SJCRH30 (cell line): ENCODE data around the gene MEI1. TPM values are rescaled to one million over a fixed set of nuclear protein-coding genes. Genes with fewer than 3 reads are reported as not detected.
"Not testable (repeated sequence)": the region's sequence is repeated elsewhere in the genome, so short reads cannot be mapped to it uniquely, and the experiment has no call there.

Experiments
- DNase-seq, 2 experiments: peaks; one replicate each; pipeline ENCODE4 v3.0.0-alpha.2; 2015 to 2020
- H3K27ac ChIP-seq: fragments of 250-450 bp; sonication (Bioruptor Pico); 2 replicates; pipeline ENCODE4 v1.5.1; 2020; ENCODE audit warnings: mild to moderate bottlenecking, moderate library complexity
- H3K27me3 ChIP-seq: fragments of 250-450 bp; sonication (Bioruptor Pico); 2 replicates; pipeline ENCODE4 v1.5.1; 2020; ENCODE audit warnings: mild to moderate bottlenecking, moderate library complexity
- H3K36me3 ChIP-seq: fragments of 250-450 bp; sonication (Bioruptor Pico); 2 replicates; pipeline ENCODE4 v1.5.1; 2020; ENCODE audit warnings: mild to moderate bottlenecking, moderate library complexity
- H3K4me1 ChIP-seq: fragments of 250-450 bp; sonication (Bioruptor Pico); 2 replicates; pipeline ENCODE4 v1.5.1; 2020; ENCODE audit warnings: mild to moderate bottlenecking, moderate library complexity
- H3K4me3 ChIP-seq: fragments of 250-450 bp; sonication (Bioruptor Pico); 2 replicates; pipeline ENCODE4 v1.5.1; 2020; ENCODE audit warnings: mild to moderate bottlenecking, moderate library complexity
- H3K9me3 ChIP-seq: fragments of 250-450 bp; sonication (Bioruptor Pico); replicated peaks from 2 replicates; pipeline ENCODE4 v1.5.1; 2020; ENCODE audit warnings: mild to moderate bottlenecking, moderate library complexity
- total RNA-seq: library from RNA; depleted of rRNA; stranded (reverse); fragments of >200 nt; shearing (Covaris generic); gene quantifications from 2 replicates; pipeline ENCODE4 v1.2.3, GENCODE V29; 2014

MEI1 gene
- total RNA-seq, 1 experiment from 2014 or later = not detected

- peaks cover 45% of the 10 kb centered on the region for H3K4me1 ChIP-seq
- no peaks in the 10 kb centered on the region for H3K9me3 ChIP-seq
These were observed 126.7 kb downstream of the MEI1 start for GRCh38 chr22:41826021-41826420.

GRCh38 chr22:41826430-41827383 lies 127.4 kb downstream of the MEI1 start:
- Histone ChIP-seq H3K9me3 (no peaks in the 10 kb centered on the region), H3K4me1 (peaks cover 51% of the 10 kb centered on the region), H3K27ac (no peak overlapping the region), H3K4me3 (no peak overlapping the region), H3K36me3 (no peaks in the 10 kb centered on the region), H3K27me3 (no peaks in the 10 kb centered on the region)
- no peak for DNase-seq

More at GRCh38 chr22:41826021-41826420, 126.7 kb downstream of the MEI1 start:
- H3K27ac ChIP-seq = no peak overlapping the region
- no peaks in the 10 kb centered on the region for H3K36me3 ChIP-seq
- H3K4me3 ChIP-seq = no peak overlapping the region
- H3K27me3 ChIP-seq = no peaks in the 10 kb centered on the region
- no peak for DNase-seq

- Histone ChIP-seq H3K4me1 (peaks cover 56% of the 10 kb centered on the region), H3K27ac (peak overlapping the region; percentile 3; the same call in 1 of the 2 replicates)
These were observed 128.4 kb downstream of the MEI1 start for GRCh38 chr22:41827671-41828070.

GRCh38 chr22:41828516-41828915 lies 129.2 kb downstream of the MEI1 start:
- Histone ChIP-seq H3K27ac (peak overlapping the region; percentile 13; the same call in 1 of the 2 replicates), H3K4me1 (peaks cover 56% of the 10 kb centered on the region)

More at GRCh38 chr22:41827671-41828070, 128.4 kb downstream of the MEI1 start:
- Histone ChIP-seq H3K9me3 (no peaks in the 10 kb centered on the region), H3K27me3 (no peaks in the 10 kb centered on the region), H3K36me3 (no peaks in the 10 kb centered on the region), H3K4me3 (no peak overlapping the region)
- peak; percentile 58 to 73 for DNase-seq

GRCh38 chr22:41830174-41830573 lies 130.9 kb downstream of the MEI1 start:
- DNase-seq = no peak
- Histone ChIP-seq H3K4me1 (peaks cover 56% of the 10 kb centered on the region), H3K27ac (no peak overlapping the region)

More at GRCh38 chr22:41828516-41828915, 129.2 kb downstream of the MEI1 start:
- peak; percentile 70 to 77 for DNase-seq
- Histone ChIP-seq H3K27me3 (no peaks in the 10 kb centered on the region), H3K4me3 (no peak overlapping the region), H3K9me3 (no peaks in the 10 kb centered on the region), H3K36me3 (no peaks in the 10 kb centered on the region)

GRCh38 chr22:41831383-41831782 lies 132.1 kb downstream of the MEI1 start:
- peak; percentile 43 to 70 for DNase-seq

More at GRCh38 chr22:41830174-41830573, 130.9 kb downstream of the MEI1 start:
- H3K27me3 ChIP-seq = no peaks in the 10 kb centered on the region
- no peaks in the 10 kb centered on the region for H3K36me3 ChIP-seq
- no peaks in the 10 kb centered on the region for H3K9me3 ChIP-seq
- no peak overlapping the region for H3K4me3 ChIP-seq

GRCh38 chr22:41831828-41832552 lies 132.7 kb downstream of the MEI1 start:
- peak in 1 of 2 experiments; percentile 47 for DNase-seq
- Histone ChIP-seq H3K27me3 (no peaks in the 10 kb centered on the region), H3K9me3 (no peaks in the 10 kb centered on the region), H3K4me1 (peaks cover 40% of the 10 kb centered on the region), H3K4me3 (peak overlapping the region; percentile 93), H3K36me3 (peaks cover 12% of the 10 kb centered on the region), H3K27ac (peak overlapping the region; percentile 86)

More at GRCh38 chr22:41831383-41831782, 132.1 kb downstream of the MEI1 start:
- H3K36me3 ChIP-seq = peaks cover 5% of the 10 kb centered on the region
- H3K9me3 ChIP-seq = no peaks in the 10 kb centered on the region
- peak overlapping the region; percentile 86 for H3K27ac ChIP-seq
- no peaks in the 10 kb centered on the region for H3K27me3 ChIP-seq
- H3K4me3 ChIP-seq = no peak overlapping the region
- peaks cover 46% of the 10 kb centered on the region for H3K4me1 ChIP-seq

GRCh38 chr22:41832553-41833368 lies 133.5 kb downstream of the MEI1 start, which contains the start of gene SREBF2:
Gene SREBF2, plus strand, starts transcription at chr22:41833105. Its CDS starts 166 bp downstream, at chr22:41833271.
- peaks cover 12% of the 10 kb centered on the region for H3K36me3 ChIP-seq
- peaks cover 32% of the 10 kb centered on the region for H3K4me1 ChIP-seq
- no peaks in the 10 kb centered on the region for H3K9me3 ChIP-seq
- H3K4me3 ChIP-seq = peak within 1 kb of the TSS; percentile 93
- H3K27ac ChIP-seq = peak within 1 kb of the TSS; percentile 86
- peak; percentile 99 for DNase-seq
- H3K27me3 ChIP-seq = no peaks in the 10 kb centered on the region

- DNase-seq = peak; percentile 35 to 53
- H3K27me3 ChIP-seq = no peaks in the 10 kb centered on the region
- no peaks in the 10 kb centered on the region for H3K9me3 ChIP-seq
- peaks cover 25% of the 10 kb centered on the region for H3K4me1 ChIP-seq
- peak overlapping the region; percentile 93 for H3K4me3 ChIP-seq
- H3K27ac ChIP-seq = peak overlapping the region; percentile 86
- H3K36me3 ChIP-seq = peaks cover 16% of the 10 kb centered on the region
These were observed 134.2 kb downstream of the MEI1 start for GRCh38 chr22:41833369-41834004.

GRCh38 chr22:41834005-41834944 lies 135.0 kb downstream of the MEI1 start:
- Histone ChIP-seq H3K9me3 (no peaks in the 10 kb centered on the region), H3K4me1 (peaks cover 17% of the 10 kb centered on the region), H3K27ac (peak overlapping the region; percentile 86), H3K27me3 (no peaks in the 10 kb centered on the region), H3K4me3 (peak overlapping the region; percentile 93), H3K36me3 (peaks cover 19% of the 10 kb centered on the region)
- no peak for DNase-seq

- not testable (repeated sequence) for H3K27me3 ChIP-seq, H3K27ac ChIP-seq, H3K9me3 ChIP-seq, DNase-seq, H3K4me3 ChIP-seq
- Histone ChIP-seq H3K36me3 (peaks cover 21% of the 10 kb centered on the region), H3K4me1 (peaks cover 13% of the 10 kb centered on the region)
These were observed 136.2 kb downstream of the MEI1 start for GRCh38 chr22:41835462-41835861.

GRCh38 chr22:41836551-41836950 lies 137.2 kb downstream of the MEI1 start:
- Histone ChIP-seq H3K9me3 (no peaks in the 10 kb centered on the region), H3K36me3 (peaks cover 30% of the 10 kb centered on the region), H3K4me3 (no peak overlapping the region), H3K4me1 (peaks cover 6% of the 10 kb centered on the region), H3K27me3 (no peaks in the 10 kb centered on the region), H3K27ac (no peak overlapping the region)
- DNase-seq = no peak
